ENCODE measurements around the gene GSK3A. TPM values are rescaled to one million over a fixed set of nuclear protein-coding genes. Genes with fewer than 3 reads are reported as not detected.

The GSK3A gene
- total and polyA plus RNA-seq, 2 of the 8 experiments (the other 6 are each of a cell fraction or from before 2014, with no cell fraction given): 55.3 to 84.0 TPM

DNA sequence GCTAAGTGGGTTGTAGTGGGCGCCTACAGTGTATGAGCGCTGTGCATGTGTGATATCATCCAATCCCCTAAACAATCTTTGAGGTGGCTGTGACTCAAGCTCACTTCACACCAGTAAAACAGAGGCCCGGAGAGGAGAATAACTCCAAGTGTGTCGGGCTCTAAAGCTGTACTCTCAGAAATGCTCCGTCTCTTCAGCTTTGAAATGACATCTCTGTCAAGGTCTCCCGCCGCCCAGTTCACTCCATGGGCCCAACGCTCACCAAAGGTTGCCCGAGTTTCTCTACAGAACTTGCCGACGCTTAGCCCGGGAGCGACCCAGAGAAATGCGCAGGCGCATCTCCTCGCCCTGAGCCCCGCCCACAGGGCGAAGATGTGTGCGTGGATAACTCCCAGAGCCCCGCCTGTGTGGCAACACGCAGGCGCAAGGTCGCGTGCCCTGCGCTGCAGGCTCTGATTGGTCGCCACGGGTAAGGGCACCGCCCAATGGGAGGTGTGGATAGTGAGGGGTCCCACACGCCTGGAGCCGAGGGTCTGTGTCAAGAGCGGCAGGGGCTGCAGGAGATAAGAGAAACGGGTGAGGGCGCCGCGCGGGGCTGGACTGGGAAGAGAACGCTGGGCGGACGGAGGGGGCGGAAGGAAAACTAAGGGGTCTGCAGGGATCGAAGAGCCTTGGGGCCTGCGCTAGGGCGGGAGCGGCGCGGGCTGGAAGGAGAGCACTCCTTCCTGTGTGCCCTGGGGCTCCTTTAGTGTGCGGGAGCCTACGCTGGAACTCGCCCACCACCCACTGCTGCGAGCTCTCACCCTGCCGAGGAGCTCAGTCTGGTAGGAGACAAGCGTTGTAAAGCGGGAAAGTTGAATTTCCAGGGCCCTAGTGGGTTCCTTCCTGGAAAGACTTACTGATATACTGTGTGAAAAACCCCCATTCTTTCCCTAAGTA lies 22.3 kb downstream of the GSK3A start, which contains the start of gene ZNF526 (continued):
- peak; percentile 66 for TF ChIP-seq PHF8 (conservative IDR thresholded peaks at IDR 0.05; ENCODE audit: low read depth, low read length)
- TF ChIP-seq, protein P1, sequence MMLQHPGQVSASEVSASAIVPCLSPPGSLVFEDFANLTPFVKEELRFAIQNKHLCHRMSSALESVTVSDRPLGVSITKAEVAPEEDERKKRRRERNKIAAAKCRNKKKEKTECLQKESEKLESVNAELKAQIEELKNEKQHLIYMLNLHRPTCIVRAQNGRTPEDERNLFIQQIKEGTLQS (IDR thresholded peaks at IDR 0.05; ENCODE audit: insufficient read depth, low read depth, low read length): 0 out of 2 replicates have a peak, but pooled peaks have one; percentile 34
- peak; percentile 76 for TF ChIP-seq TBP (IDR thresholded peaks at IDR 0.05; ENCODE audit: low read depth, low read length)
- TF ChIP-seq CBX8 (IDR thresholded peaks at IDR 0.05; ENCODE audit: borderline replicate concordance, low read depth, low read length): no peak
- TF ChIP-seq, protein P2, sequence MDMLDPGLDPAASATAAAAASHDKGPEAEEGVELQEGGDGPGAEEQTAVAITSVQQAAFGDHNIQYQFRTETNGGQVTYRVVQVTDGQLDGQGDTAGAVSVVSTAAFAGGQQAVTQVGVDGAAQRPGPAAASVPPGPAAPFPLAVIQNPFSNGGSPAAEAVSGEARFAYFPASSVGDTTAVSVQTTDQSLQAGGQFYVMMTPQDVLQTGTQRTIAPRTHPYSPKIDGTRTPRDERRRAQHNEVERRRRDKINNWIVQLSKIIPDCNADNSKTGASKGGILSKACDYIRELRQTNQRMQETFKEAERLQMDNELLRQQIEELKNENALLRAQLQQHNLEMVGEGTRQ (IDR thresholded peaks at IDR 0.05; ENCODE audit: low read length): peak; percentile 86
- TF ChIP-seq, protein P3, sequence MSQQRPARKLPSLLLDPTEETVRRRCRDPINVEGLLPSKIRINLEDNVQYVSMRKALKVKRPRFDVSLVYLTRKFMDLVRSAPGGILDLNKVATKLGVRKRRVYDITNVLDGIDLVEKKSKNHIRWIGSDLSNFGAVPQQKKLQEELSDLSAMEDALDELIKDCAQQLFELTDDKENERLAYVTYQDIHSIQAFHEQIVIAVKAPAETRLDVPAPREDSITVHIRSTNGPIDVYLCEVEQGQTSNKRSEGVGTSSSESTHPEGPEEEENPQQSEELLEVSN (IDR thresholded peaks at IDR 0.05): peak; percentile 38; the same call in 1 of the 2 replicates
- no peak for TF ChIP-seq JUN (IDR thresholded peaks at IDR 0.05; ENCODE audit: low read depth, low read length)
- TF ChIP-seq HDAC2 (IDR thresholded peaks at IDR 0.05; ENCODE audit: borderline replicate concordance in 1 of 2, low read depth in 2 of 2, low read length in 2 of 2): 0 out of 4 replicates have a peak, but pooled peaks of 1 of the 2 experiments have one; percentile 56
- peak in 1 of 2 experiments; percentile 11; a peak in 1 of 4 replicates for TF ChIP-seq RAD21 (IDR thresholded peaks at IDR 0.05 in 1 of 2, conservative IDR thresholded peaks at IDR 0.05 in 1 of 2; ENCODE audit: low read depth in 2 of 2, low read length in 2 of 2)
- TF ChIP-seq POLR2AphosphoS5 (IDR thresholded peaks at IDR 0.05; ENCODE audit: low read depth, low read length): peak; percentile 51
- peak; percentile 66 for TF ChIP-seq BACH1 (IDR thresholded peaks at IDR 0.05; ENCODE audit: low read length)
- TF ChIP-seq CEBPB (IDR thresholded peaks at IDR 0.05; ENCODE audit: low read depth, low read length): peak; percentile 25; the same call in 1 of the 2 replicates
- TF ChIP-seq FOSL1 (IDR thresholded peaks at IDR 0.05; ENCODE audit: insufficient read depth, low read depth, low read length): peak; percentile 75; the same call in 1 of the 2 replicates
- TF ChIP-seq POLR2A (IDR thresholded peaks at IDR 0.05; ENCODE audit: control extremely low read depth in 1 of 2, low read depth in 2 of 2, low read length in 2 of 2): peak; percentile 46 to 84
- TF ChIP-seq KDM5A (IDR thresholded peaks at IDR 0.05; ENCODE audit: low read length): no peak; the same call in 1 of the 2 replicates
- peak; percentile 69 to 73; a peak in 1 of 4 replicates for TF ChIP-seq SIN3A (conservative IDR thresholded peaks at IDR 0.05 in 1 of 2, IDR thresholded peaks at IDR 0.05 in 1 of 2; ENCODE audit: low read depth in 1 of 2, low read length in 2 of 2)
- peak; percentile 84 for TF ChIP-seq CHD2 (IDR thresholded peaks at IDR 0.05; ENCODE audit: low read length)
